ENCODE data around the gene VKORC1.

The VKORC1 gene

GRCh38 chr16:31133046-31133501, 38.5 kb upstream of the VKORC1 start:
- DNase-seq (ENCODE audit: low read depth) = no peak
- no peak for TF ChIP-seq CTCF (conservative IDR thresholded peaks at IDR 0.05; ENCODE audit: low read depth, low read length)
- H3K4me3 ChIP-seq (ENCODE audit: low read length) = no peak overlapping the region

DNA sequence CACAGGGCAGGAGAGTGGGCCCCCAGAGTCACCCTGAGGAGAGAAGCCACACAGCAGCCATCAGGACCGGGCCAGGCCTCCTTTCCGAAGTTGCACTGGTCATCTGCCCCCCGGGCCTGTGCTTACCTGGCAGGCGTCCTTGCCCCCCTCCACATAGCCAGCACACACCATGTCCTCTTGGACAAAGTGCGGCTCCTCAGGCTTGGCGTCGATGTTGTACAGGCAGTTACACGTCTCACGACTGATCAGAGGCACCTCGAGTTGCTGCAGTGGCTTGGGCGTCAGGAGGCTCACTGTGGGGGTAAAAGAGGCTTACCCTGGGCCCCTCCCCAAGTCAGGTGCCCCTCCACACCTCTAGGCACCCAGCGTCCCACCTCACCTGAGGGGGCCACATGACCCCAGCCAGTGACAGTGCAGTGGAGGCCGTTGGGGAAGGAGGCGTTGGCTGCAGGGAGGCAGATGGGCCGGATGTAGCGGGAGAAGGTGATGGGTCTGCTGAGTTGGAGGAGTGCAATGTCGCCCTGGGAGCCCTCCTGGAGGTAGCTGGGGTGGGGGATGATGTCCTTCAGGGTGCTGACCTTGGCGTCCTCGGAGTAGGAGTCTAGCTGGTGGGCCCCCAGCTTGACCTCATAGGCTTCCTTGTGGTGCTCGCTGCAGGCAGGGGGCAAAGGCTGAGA, 37.8 kb upstream of the VKORC1 start:
- no peak overlapping the region for H3K4me3 ChIP-seq (ENCODE audit: low read length)

DNA sequence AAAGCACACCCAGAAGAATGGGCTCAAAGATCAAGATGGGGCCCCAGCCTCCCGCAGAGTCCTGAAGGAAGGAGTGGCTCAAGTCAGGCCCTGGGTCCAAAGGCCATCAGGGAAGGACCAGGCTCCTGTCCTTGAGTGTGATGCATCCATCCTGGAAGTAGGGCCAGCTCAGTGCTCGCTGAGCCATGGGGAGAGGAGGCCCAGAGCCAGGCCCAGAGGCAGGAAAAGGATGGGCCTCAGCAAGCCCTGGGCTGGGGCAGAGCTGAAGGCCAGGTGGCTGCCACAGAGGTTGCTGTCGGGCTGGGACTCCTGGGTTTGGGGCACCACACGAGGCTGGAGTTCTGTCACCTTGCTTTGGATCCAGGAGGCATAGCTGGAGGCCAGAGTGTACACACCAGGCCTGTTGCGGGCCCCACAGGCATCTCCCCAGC, 37.3 kb upstream of the VKORC1 start:
- TF ChIP-seq CTCF (conservative IDR thresholded peaks at IDR 0.05; ENCODE audit: low read depth, low read length) = no peak
- H3K4me3 ChIP-seq (ENCODE audit: low read length) = no peak overlapping the region
- no peak for DNase-seq (ENCODE audit: low read depth)

More for the DNA sequence above, 37.8 kb upstream of the VKORC1 start:
- no peak for DNase-seq (ENCODE audit: low read depth)
- TF ChIP-seq CTCF (conservative IDR thresholded peaks at IDR 0.05; ENCODE audit: low read depth, low read length) = no peak

- TF ChIP-seq CTCF (conservative IDR thresholded peaks at IDR 0.05; ENCODE audit: low read depth, low read length) = no peak
- no peak overlapping the region for H3K4me3 ChIP-seq (ENCODE audit: low read length)
- DNase-seq (ENCODE audit: low read depth) = no peak
Measured at GRCh38 chr16:31131416-31131815, 36.8 kb upstream of the VKORC1 start.

- DNase-seq (ENCODE audit: low read depth) = no peak
- no peak for TF ChIP-seq CTCF (conservative IDR thresholded peaks at IDR 0.05; ENCODE audit: low read depth, low read length)
- no peak overlapping the region for H3K4me3 ChIP-seq (ENCODE audit: low read length)
Measured at GRCh38 chr16:31130899-31131298, 36.3 kb upstream of the VKORC1 start.

DNA sequence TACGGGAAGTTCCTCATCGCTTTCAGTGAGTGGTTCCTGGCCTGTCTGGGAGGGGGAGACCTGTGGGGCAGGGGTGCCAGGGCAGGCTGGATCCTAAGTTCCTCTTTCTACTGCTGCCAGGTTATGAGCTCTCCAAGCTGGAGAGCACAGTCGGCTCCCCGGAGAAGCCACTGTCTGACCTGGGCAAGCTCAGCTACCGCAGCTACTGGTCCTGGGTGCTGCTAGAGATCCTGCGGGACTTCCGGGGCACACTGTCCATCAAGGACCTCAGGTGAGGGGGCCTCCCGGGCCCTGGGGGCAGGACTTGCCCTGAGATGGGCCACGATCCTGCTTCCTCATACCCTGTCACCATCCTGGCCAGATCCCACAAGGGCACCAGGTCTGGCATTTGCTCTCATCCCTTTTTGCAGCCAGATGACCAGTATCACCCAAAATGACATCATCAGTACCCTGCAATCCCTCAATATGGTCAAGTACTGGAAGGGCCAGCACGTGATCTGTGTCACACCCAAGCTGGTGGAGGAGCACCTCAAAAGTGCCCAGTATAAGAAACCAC, 35.8 kb upstream of the VKORC1 start:
- DNase-seq (ENCODE audit: low read depth) = no peak
- no peak overlapping the region for H3K4me3 ChIP-seq (ENCODE audit: low read length)
- no peak for TF ChIP-seq CTCF (conservative IDR thresholded peaks at IDR 0.05; ENCODE audit: low read depth, low read length)
